ENCODE results near the gene RAB32. TPM values are rescaled to one million over a fixed set of nuclear protein-coding genes. Genes with fewer than 3 reads are reported as not detected.
A peak's percentile ranks its signal among the peaks of the same experiment; 100 is the strongest.

Gene RAB32
- total and polyA plus RNA-seq, 2 of the 4 experiments (the other 2 are of a cell fraction): 55.7 to 108 TPM

- Histone ChIP-seq H3K4me1 (ENCODE audit: control insufficient read depth, insufficient read depth, low read length) (no peaks in the 10 kb centered on the region), H4K8ac (ENCODE audit: low read depth in 2 of 2, low read length in 2 of 2) (no peak overlapping the region), H3K56ac (ENCODE audit: extremely low read depth, insufficient read depth, low read length) (no peak overlapping the region), H2BK15ac (ENCODE audit: low read depth, low read length) (no peak overlapping the region), H3K27me3 (ENCODE audit: control insufficient read depth, insufficient read depth, low read length) (no peaks in the 10 kb centered on the region), H3K4ac (ENCODE audit: low read depth, low read length) (no peak overlapping the region), H3K9me3 (ENCODE audit: control insufficient read depth, insufficient read depth, low read length) (no peaks in the 10 kb centered on the region), H3K14ac (replicated peaks; ENCODE audit: low read depth, low read length) (no peak overlapping the region), H3K79me1 (ENCODE audit: low read depth in 1 of 2, low read length in 2 of 2) (no peaks in the 10 kb centered on the region), H3K9me1 (ENCODE audit: insufficient read depth, low read length) (no peaks in the 10 kb centered on the region), H3K9ac (ENCODE audit: low read depth, low read length) (no peak overlapping the region), H2AFZ (replicated peaks; ENCODE audit: low read length, poor library complexity) (no peak overlapping the region), H3K4me2 (ENCODE audit: low read depth, low read length) (no peak overlapping the region), H2BK20ac (ENCODE audit: low read depth, low read length) (no peak overlapping the region), H4K91ac (ENCODE audit: insufficient read depth, low read depth, low read length) (no peak overlapping the region), H2AK5ac (ENCODE audit: low read depth, low read length) (no peak overlapping the region), H4K5ac (ENCODE audit: low read depth, low read length) (no peak overlapping the region), H3K18ac (ENCODE audit: low read depth, low read length) (no peak overlapping the region), H3K4me3 (ENCODE audit: insufficient read depth, low read depth, low read length) (no peak overlapping the region), H3K27ac (ENCODE audit: insufficient read depth, low read length) (no peak overlapping the region), H2BK5ac (ENCODE audit: low read depth, low read length, poor library complexity, severe bottlenecking) (no peak overlapping the region), H3K23ac (ENCODE audit: low read depth, low read length) (no peak overlapping the region), H2AK9ac (replicated peaks; ENCODE audit: low read depth, low read length, poor library complexity) (no peak overlapping the region), H4K20me1 (ENCODE audit: insufficient read depth, low read length) (no peaks in the 10 kb centered on the region), H3K36me3 (ENCODE audit: control insufficient read depth, insufficient read depth, low read length) (no peaks in the 10 kb centered on the region), H2BK120ac (ENCODE audit: low read depth, low read length) (no peak overlapping the region)
- ChIA-PET POLR2A (ENCODE audit: unreplicated experiment) (no interaction called here), CTCF (no interaction called here)
- no peak for ATAC-seq (ENCODE audit: low read depth)
- in situ Hi-C loops (cut with MboI; ENCODE audit: low sequenced_read_pairs): loop anchor here (10.0 kb wide), 1 partner anchor 172 kb away; no protein-coding TSS in a partner anchor
- TF ChIP-seq MAFK (IDR thresholded peaks at IDR 0.05; ENCODE audit: low read depth, low read length): peak; percentile 77
- no peak for TF ChIP-seq FOS (IDR thresholded peaks at IDR 0.05; ENCODE audit: low read depth, low read length)
- no TSS peak for BruUV-seq (replicated peaks)
- intact Hi-C loops (cut with micrococcal nuclease): no loop called here
- 77% methylated on average over 3 of the region's 3 CpGs; no CpG with 5 or more reads in 1 of the 2 experiments for WGBS, 2 experiments (ENCODE audit: extremely low coverage in 2 of 2, insufficient read length in 1 of 2)
- DNase-seq: no peak
- dilution Hi-C loops (cut with HindIII; ENCODE audit: low sequenced_read_pairs, unreplicated experiment): no loop called here
These were observed 10.9 kb upstream of the RAB32 start for GRCh38 chr6:146532702-146533101.
